ENCODE measurements around the gene GINS1. TPM values are rescaled to one million over a fixed set of nuclear protein-coding genes. Genes with fewer than 3 reads are reported as not detected.

The GINS1 gene
- total and polyA plus RNA-seq, 2 of the 13 experiments (the other 11 are each of a cell fraction or from before 2014, with no cell fraction given): 14.6 to 59.9 TPM

DNA sequence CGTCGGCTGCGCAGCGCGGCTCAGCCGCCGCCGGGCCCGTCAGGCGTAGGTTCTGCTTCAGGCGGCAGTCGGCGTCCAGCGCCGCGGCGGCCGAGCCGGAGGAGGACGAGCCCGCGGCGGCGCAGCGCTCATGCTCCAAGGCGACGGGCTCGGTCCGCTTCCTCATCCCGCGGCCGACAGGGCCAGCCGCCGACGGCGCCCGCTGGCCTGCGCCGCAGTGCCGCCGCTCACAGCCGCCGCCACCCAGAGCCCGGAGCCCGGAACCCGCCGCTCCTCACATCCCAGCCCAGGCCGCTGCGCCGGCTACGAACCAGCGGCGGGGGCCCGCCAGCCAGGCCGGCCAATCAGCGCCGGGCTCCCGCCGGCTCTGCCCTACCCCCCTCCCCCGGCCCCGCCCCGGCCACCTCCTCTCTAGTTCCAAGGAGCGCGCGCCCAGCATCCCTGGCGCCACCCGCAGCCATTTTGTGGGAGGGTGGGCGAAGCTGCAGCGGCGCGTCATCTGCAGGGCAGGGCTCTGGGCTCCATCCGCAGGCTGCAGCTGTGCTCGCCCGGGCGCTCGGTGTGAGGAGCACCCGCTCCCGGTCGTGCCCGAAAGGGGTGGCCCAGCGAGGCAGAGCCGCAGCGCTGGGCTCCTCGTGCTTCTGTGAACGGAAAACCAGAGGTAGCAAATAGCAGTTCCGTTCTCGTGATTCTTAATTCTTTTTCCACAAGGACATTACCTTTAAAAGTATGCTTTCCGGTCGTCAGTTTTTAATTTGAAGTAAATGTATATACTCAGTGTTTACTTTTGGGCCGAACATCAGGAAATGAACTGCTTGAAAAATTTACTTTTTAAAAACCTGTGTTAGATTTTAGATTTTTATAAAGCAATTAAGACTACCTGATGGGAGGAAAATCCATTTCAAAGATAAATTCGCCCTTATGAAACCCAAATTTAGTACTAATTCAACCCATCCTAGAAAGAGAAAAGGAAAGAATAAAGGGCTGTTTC lies 16.6 kb upstream of the GINS1 start, which contains the start of gene ABHD12 (continued):
- no peak for TF ChIP-seq KAT2B (IDR thresholded peaks at IDR 0.05; ENCODE audit: borderline replicate concordance, low read depth, low read length)
- no peak for TF ChIP-seq TCF12 (IDR thresholded peaks at IDR 0.05)
- no peak; the same call in 1 of the 2 replicates for TF ChIP-seq TCF12 (CRISPR knock-in tag; IDR thresholded peaks at IDR 0.05)
- peak; percentile 90 for TF ChIP-seq CHCHD3 (CRISPR knock-in tag; IDR thresholded peaks at IDR 0.05)
- peak; percentile 54 for TF ChIP-seq ZFP90 (CRISPR knock-in tag; IDR thresholded peaks at IDR 0.05; ENCODE audit: borderline replicate concordance)
- peak; percentile 66 for TF ChIP-seq NFYB (CRISPR knock-in tag; IDR thresholded peaks at IDR 0.05)
- TF ChIP-seq, protein P1, sequence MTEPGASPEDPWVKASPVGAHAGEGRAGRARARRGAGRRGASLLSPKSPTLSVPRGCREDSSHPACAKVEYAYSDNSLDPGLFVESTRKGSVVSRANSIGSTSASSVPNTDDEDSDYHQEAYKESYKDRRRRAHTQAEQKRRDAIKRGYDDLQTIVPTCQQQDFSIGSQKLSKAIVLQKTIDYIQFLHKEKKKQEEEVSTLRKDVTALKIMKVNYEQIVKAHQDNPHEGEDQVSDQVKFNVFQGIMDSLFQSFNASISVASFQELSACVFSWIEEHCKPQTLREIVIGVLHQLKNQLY (CRISPR knock-in tag; IDR thresholded peaks at IDR 0.05): 0 out of 2 replicates have a peak, but pooled peaks have one; percentile 36
- TF ChIP-seq, protein P2, sequence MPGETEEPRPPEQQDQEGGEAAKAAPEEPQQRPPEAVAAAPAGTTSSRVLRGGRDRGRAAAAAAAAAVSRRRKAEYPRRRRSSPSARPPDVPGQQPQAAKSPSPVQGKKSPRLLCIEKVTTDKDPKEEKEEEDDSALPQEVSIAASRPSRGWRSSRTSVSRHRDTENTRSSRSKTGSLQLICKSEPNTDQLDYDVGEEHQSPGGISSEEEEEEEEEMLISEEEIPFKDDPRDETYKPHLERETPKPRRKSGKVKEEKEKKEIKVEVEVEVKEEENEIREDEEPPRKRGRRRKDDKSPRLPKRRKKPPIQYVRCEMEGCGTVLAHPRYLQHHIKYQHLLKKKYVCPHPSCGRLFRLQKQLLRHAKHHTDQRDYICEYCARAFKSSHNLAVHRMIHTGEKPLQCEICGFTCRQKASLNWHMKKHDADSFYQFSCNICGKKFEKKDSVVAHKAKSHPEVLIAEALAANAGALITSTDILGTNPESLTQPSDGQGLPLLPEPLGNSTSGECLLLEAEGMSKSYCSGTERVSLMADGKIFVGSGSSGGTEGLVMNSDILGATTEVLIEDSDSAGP (CRISPR knock-in tag; IDR thresholded peaks at IDR 0.05; ENCODE audit: borderline replicate concordance): peak; percentile 74; the same call in 1 of the 2 replicates
- peak; percentile 86; the same call in 1 of the 2 replicates for TF ChIP-seq ZNF256 (CRISPR knock-in tag; conservative IDR thresholded peaks at IDR 0.05)
- peak; percentile 83 for TF ChIP-seq CBFB (CRISPR knock-in tag; IDR thresholded peaks at IDR 0.05)
- TF ChIP-seq, protein P3, sequence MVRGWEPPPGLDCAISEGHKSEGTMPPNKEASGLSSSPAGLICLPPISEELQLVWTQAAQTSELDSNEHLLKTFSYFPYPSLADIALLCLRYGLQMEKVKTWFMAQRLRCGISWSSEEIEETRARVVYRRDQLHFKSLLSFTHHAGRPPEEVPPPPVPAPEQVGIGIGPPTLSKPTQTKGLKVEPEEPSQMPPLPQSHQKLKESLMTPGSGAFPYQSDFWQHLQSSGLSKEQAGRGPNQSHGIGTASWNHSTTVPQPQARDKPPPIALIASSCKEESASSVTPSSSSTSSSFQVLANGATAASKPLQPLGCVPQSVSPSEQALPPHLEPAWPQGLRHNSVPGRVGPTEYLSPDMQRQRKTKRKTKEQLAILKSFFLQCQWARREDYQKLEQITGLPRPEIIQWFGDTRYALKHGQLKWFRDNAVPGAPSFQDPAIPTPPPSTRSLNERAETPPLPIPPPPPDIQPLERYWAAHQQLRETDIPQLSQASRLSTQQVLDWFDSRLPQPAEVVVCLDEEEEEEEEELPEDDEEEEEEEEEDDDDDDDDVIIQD (CRISPR knock-in tag; IDR thresholded peaks at IDR 0.05; ENCODE audit: low read depth): peak; percentile 78
- TF ChIP-seq, protein P4, sequence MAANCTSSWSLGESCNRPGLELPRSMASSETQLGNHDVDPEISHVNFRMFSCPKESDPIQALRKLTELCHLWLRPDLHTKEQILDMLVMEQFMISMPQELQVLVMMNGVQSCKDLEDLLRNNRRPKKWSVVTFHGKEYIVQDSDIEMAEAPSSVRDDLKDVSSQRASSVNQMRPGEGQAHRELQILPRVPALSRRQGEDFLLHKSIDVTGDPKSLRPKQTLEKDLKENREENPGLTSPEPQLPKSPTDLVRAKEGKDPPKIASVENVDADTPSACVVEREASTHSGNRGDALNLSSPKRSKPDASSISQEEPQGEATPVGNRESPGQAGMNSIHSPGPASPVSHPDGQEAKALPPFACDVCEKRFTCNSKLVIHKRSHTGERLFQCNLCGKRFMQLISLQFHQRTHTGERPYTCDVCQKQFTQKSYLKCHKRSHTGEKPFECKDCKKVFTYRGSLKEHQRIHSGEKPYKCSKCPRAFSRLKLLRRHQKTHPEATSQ (CRISPR knock-in tag; IDR thresholded peaks at IDR 0.05; ENCODE audit: borderline replicate concordance): peak; percentile 39; the same call in 1 of the 2 replicates
- TF ChIP-seq, protein P5, sequence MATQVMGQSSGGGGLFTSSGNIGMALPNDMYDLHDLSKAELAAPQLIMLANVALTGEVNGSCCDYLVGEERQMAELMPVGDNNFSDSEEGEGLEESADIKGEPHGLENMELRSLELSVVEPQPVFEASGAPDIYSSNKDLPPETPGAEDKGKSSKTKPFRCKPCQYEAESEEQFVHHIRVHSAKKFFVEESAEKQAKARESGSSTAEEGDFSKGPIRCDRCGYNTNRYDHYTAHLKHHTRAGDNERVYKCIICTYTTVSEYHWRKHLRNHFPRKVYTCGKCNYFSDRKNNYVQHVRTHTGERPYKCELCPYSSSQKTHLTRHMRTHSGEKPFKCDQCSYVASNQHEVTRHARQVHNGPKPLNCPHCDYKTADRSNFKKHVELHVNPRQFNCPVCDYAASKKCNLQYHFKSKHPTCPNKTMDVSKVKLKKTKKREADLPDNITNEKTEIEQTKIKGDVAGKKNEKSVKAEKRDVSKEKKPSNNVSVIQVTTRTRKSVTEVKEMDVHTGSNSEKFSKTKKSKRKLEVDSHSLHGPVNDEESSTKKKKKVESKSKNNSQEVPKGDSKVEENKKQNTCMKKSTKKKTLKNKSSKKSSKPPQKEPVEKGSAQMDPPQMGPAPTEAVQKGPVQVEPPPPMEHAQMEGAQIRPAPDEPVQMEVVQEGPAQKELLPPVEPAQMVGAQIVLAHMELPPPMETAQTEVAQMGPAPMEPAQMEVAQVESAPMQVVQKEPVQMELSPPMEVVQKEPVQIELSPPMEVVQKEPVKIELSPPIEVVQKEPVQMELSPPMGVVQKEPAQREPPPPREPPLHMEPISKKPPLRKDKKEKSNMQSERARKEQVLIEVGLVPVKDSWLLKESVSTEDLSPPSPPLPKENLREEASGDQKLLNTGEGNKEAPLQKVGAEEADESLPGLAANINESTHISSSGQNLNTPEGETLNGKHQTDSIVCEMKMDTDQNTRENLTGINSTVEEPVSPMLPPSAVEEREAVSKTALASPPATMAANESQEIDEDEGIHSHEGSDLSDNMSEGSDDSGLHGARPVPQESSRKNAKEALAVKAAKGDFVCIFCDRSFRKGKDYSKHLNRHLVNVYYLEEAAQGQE (IDR thresholded peaks at IDR 0.05; ENCODE audit: borderline replicate concordance in 1 of 2, low read depth in 1 of 2, low read length in 2 of 2): peak in 1 of 2 experiments; percentile 1; a peak in 1 of 4 replicates

Measured in HepG2 (cell line).